ENCODE measurements around the gene FZD7.

The FZD7 gene

DNA sequence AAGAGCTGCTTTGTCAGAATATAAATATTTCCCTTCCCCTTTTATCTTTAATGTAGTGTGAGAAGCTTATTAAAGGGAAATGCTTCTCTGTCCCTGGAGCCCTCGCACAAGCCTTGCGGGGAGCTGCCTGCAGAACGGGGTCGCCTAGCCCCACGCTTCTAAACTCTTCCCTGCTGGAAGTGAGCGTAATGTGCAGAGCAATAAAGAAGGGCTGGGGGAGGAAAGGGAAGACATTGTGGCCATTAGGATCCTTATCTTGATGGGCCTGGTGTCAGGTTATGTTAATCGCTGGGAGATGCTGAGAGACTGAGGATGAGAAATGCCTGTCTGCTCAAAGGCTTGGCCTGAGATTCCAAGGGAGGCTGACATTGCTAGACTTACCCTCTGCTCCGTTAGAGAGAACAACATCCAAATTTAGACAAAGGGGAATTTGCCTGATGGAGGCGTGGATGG lies 18.9 kb upstream of the FZD7 start:
- DNase-seq = no peak

DNA sequence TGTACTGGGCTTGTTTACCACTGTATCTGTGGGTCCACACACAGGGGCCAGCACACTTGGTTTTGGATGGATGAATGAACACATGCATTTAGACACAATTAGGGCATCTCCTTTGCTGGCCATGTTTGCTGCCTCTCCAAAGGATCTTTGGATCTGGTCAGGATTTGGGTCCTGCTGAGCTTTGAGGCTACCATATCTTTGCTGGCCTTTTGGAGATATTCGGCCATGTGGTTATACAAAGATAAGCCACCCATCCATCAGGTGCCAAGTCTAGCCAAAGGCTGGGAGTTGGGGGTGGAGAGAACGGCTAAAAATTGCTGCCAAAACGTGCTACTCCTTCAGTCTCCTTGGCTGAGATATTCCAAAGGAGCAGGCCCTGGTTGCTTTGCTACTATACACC lies 18.2 kb upstream of the FZD7 start:
- no peak for DNase-seq

DNA sequence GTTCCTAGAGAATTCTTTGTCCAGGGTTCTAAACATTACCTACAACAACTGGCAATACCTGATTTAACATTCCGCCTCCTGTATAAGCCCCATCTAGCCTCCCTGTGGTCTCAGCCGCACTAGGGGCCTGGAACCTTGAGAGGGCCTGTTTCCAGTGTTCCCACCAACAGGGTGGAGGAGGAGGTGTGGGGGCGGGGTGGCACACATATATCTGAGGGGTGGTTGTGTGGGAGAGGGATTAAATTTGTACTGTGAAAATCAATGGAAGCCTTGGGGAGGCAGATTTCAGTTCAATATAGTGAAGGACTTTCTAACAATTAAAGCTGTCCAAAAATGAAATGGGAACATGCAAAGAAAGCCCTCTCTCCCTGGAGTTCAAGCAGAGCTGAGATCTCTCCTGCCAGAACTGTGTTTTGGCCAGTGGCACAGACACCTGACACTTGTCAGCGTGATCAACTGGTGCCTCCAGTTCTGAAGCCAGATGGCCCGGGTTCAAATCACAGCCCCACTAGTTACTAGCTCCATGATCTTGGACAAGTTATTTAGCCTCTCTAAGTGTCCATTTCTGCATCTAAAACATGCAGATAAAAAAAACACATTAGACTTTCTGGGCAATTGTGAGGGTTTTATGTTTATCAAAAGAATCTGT lies 17.0 kb upstream of the FZD7 start:
- no peak for DNase-seq

DNA sequence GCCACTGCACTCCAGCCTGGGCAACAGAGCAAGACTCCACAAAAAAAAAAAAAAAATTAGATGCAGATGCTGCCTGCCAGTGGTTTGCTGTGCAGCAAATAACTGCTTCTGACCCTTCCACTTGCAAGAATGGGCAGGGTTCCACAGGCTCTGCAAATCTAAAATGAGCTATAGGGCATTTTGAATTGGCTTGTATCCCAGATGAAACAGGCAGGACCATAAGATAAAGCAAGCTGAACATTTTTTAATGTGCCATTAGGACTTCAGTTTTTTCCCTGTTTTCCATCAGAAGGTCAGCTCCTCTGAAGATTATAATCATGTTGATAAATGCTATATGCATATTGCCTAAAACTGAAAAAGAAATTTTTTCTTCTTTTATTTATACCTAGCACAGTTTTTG lies 15.7 kb upstream of the FZD7 start:
- no peak for DNase-seq

DNA sequence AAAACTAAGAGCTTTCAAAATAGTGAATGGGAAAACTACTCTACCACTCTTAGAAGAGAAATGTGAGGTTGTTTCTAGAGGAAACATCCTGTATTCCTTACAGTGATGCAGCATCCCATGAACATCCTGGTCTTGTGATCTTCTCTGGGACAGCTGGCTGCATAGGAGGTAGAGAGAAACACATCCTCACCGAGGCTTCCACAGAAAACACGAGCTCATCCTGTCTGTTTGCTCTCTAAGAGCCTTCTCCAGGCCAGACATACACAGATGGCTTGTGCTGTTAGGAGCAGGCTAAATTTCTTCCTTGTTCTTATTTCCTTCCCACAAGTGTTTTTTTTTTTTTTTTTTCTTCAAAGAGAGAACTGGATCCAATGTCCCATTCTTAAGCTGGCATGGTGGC lies 14.7 kb upstream of the FZD7 start:
- peak; percentile 86 for DNase-seq

DNA sequence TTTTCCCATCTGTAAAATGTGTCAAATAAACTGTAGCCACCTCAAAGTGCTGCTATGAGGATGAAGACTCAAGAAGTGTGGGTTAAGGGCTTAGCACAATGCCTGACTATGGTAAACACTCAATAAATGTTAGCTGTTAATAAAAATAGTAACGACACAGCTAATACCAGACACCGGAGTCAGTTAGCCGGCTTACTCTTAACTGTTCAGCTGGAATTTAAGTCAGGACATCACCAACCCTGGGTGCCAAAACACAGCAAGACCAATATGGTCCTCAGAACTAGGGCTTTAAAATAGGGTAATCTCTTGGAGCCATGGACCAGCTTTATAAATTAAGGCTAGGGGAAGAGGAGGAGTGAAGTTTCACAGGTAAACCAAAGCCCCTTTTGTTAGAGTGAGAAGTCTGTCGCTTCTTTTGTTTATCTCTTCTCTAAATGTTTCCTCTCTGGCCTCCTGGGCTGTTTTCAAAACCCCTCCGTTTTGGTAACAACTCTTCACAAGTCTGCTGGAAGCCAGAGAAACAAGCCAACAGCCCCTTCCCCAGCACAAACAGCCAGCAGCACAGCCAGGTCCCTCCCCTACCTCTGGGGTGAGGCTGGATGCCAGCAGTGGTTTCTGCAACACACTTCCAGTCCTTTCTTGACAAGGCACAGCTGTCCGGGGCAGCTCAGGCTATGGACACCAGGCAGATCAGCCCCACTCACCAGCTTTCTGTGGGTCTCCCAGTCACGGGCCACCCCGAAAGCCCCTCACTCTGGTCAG lies 13.8 kb upstream of the FZD7 start:
- DNase-seq = no peak

DNA sequence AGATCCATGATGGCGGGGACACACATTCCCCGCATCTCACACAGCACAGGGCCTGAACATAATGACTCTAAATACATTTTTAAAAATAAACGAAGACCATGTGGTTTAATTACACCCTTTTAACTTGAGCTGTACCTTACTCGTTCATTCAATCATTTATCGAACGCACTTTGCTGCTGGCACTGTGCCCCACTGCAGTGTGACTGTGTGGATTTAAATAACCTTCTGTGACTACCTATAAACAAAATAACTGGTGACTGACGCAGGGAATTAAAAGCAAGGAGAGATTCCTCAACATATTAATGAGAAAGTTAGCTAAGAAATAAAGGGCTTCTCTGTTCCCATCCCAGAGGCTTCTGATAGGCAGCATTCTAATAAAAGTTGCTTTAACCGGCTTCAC lies 10.9 kb upstream of the FZD7 start:
- peak; percentile 48 for DNase-seq

DNA sequence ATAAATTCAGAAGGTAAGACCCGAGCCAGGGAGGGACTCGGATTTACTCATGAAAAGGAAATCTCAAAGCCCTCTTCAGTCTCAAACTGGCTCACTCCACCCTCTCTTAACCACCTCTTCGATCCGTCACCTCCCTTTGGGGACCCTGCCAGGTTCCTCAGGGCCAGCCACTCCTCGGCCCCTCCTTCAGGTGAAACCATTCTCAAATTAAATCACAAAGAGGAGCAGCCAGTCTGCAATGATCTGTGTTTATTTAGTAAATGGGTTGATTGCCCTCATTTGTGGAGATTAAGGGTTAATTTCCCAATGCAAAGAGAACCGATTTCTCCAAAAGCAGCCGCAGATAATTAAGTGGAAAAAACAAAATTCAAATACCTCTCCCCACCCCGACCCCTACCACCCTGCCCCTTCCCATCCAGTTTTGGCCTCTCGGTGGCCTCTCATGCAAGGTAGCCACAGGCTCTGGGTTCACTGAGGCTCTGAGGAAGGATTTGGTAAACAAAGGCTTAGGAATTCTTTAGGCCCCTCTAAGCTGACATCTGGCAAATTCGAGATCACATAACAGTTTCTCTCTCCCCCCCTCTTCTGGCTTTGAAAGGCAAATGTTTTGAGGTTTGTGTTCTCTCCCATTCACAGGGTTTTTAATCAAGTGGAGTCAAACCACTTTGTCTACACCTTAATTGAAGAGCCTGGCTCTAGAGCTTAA lies 10.3 kb upstream of the FZD7 start:
- peak; percentile 74 for DNase-seq

DNA sequence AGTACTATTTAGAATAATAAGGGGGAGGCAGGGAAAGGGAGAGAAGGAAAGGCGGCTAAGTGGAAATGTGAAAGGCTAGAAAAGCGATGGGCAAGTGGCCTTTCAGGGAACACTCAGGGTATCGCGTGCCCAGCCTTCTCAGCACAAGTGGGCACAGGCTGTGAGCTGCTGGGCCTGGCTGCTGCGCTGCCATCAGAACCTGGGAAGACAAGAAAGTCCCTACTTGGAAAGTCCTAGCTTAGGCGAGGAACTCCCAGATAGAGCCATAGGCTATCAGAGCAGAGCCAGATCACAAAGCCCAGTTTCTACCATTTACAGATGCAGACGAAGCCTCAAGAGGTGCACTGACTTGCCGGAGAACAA lies 9.8 kb upstream of the FZD7 start:
- no peak for DNase-seq

DNA sequence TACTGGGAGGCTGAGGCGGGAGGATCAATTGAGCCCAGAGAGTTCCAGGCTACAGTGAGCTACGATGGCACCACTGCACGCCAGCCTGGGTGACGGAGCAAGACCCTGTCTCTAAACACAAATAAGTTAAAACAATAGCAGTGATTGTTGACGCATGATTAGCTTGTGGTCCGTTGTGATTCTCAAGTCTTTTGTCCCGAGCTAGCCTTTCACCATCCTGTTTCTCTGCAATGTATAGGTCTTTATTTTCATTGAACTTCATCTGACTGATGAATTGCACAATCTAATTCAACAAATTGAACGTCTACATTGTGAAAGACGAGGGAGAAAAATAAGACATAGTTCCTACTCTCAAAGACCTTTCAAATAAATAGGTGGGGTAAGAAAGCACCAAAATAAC lies 8.8 kb upstream of the FZD7 start:
- no peak for DNase-seq

DNA sequence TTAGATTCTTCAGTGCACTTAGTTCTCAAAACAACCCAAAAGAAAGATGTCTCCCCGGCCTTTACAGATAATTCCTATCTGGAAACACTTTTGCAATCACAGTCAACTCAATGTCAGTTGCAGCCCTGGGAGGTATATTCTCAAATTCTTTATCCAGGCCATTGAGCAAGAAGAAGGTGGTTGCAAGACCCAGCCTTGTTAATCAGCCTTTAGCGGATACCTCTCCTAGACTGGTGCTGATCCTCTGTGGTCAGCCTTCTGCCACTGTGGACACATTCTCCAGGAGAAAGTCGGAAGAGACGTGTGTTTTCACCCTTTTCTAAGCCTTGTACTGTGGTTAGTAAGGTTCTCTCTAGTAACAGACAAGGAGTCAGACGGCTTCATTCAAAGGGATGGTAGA lies 7.8 kb upstream of the FZD7 start:
- DNase-seq = no peak

DNA sequence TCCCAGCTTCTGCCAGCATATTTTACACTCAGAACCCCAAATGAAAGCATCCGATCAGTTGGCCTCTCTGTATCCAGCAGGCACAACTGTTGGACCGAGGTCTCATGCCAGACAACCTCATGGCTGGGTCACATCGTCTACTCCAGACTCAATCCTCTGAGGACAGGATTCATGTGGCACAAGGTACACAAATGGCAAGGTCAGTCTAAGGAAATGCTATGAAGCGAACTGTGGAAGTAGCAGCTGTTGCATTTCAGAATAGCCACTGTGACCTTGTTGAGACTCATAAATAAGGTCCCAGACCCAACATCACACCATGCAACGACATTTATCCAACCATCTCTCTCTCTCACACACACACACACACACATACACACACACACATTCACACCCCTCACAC lies 7.1 kb upstream of the FZD7 start:
- no peak for DNase-seq

DNA sequence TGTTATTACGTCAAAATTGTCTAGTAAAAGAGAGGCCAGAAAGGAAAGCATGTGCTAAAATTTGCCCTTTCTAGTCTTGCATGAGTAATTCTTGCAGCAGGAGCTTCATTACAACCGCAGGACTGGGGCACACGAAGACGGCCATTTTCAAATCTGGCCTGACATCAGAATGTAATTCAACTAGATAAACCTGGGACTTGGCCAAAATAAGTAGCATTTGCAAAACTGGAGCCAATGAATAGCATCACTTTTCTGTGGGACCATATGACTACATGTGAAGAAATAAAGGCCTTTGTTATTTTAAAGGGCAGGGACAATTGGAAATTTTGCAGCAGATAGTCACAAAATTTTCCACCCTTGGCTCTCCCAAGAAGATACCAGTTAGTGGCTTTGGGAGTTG lies 3.0 kb upstream of the FZD7 start:
- no peak for DNase-seq

DNA sequence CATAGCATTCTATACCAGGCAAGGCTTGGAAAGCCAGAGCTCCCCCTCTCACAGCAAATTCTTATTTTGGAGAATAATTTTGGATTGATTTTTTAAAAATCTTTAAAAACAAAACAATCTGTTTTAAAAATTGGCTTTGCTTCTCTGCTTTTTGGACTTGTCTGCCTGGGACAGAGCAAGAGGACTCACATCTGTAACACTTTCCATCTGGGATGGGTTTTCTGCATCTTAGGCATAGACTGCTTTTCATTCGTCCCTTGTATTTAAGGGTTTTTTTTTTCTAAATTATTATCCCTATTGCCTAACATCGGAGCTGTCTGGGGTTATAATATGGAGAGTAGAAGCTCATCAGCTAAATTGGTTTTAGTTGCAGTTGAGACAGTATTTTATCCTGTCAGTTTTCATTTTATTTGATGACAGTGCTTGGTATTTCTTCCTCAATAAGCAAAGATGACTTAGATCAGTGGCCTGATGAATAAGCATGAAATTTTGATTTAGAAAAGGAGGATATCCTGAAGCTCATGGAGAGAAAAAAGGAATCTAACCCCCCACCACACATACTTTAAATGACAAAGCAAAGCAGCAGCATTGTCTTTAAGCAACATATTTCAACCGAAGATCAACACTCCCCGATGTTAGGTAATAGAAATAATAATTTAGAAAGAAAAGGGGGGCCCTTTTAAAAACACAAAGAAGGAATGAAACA lies 2.3 kb upstream of the FZD7 start:
- no peak for DNase-seq

DNA sequence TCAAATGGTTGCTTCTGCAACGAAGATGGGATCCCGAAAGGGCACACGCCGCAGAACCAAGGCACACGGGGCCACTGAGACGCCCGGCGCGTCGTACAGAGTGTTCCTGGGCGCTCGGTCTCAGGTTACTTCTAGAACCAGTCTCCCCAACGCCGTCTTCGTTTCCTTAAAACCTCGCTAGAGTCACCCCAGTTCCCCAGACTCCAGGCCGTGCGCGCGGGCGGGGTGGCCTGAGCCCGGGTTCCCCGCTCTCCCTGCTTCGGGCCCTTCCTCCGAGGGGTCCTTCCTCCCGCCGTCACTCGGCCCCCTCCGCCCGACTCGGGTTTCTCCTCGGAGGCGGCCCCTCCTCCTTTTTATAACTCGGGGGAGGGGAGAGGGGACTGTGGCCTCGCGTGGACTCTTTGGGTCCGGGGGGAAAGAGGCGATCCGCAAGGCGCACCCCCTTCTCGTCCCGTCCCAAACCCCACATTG lies 774 bp upstream of the FZD7 start:
- DNase-seq = peak; percentile 82

DNA sequence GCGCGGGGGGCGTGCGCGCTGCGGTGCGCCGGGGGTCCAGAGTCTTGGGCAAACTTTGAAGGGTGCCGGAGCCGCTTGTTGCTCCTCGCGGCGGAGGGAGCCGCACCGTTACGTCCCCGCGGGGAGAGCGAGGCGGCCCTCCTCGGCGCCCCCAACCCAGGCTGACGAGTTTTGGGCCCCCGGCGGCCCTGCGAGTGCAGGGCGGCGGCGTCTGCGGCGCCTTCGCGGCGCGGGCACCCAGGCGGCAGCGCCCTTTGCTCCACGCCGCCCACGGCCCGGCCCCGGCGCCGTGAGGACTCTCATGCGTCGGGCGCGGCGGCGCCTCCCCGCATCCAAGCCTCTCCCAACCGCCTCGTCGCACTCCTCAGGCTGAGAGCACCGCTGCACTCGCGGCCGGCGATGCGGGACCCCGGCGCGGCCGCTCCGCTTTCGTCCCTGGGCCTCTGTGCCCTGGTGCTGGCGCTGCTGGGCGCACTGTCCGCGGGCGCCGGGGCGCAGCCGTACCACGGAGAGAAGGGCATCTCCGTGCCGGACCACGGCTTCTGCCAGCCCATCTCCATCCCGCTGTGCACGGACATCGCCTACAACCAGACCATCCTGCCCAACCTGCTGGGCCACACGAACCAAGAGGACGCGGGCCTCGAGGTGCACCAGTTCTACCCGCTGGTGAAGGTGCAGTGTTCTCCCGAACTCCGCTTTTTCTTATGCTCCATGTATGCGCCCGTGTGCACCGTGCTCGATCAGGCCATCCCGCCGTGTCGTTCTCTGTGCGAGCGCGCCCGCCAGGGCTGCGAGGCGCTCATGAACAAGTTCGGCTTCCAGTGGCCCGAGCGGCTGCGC lies 814 bp downstream of the FZD7 start:
- peak; percentile 47 for DNase-seq

DNA sequence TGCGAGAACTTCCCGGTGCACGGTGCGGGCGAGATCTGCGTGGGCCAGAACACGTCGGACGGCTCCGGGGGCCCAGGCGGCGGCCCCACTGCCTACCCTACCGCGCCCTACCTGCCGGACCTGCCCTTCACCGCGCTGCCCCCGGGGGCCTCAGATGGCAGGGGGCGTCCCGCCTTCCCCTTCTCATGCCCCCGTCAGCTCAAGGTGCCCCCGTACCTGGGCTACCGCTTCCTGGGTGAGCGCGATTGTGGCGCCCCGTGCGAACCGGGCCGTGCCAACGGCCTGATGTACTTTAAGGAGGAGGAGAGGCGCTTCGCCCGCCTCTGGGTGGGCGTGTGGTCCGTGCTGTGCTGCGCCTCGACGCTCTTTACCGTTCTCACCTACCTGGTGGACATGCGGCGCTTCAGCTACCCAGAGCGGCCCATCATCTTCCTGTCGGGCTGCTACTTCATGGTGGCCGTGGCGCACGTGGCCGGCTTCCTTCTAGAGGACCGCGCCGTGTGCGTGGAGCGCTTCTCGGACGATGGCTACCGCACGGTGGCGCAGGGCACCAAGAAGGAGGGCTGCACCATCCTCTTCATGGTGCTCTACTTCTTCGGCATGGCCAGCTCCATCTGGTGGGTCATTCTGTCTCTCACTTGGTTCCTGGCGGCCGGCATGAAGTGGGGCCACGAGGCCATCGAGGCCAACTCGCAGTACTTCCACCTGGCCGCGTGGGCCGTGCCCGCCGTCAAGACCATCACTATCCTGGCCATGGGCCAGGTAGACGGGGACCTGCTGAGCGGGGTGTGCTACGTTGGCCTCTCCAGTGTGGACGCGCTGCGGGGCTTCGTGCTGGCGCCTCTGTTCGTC lies 1.7 kb downstream of the FZD7 start:
- DNase-seq = peak; percentile 39

DNA sequence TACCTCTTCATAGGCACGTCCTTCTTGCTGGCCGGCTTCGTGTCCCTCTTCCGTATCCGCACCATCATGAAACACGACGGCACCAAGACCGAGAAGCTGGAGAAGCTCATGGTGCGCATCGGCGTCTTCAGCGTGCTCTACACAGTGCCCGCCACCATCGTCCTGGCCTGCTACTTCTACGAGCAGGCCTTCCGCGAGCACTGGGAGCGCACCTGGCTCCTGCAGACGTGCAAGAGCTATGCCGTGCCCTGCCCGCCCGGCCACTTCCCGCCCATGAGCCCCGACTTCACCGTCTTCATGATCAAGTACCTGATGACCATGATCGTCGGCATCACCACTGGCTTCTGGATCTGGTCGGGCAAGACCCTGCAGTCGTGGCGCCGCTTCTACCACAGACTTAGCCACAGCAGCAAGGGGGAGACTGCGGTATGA lies 2.3 kb downstream of the FZD7 start:
- DNase-seq = no peak

DNA sequence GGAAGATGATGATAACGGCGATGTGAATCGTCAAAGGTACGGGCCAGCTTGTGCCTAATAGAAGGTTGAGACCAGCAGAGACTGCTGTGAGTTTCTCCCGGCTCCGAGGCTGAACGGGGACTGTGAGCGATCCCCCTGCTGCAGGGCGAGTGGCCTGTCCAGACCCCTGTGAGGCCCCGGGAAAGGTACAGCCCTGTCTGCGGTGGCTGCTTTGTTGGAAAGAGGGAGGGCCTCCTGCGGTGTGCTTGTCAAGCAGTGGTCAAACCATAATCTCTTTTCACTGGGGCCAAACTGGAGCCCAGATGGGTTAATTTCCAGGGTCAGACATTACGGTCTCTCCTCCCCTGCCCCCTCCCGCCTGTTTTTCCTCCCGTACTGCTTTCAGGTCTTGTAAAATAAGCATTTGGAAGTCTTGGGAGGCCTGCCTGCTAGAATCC lies 3.0 kb downstream of the FZD7 start:
- no peak for DNase-seq

DNA sequence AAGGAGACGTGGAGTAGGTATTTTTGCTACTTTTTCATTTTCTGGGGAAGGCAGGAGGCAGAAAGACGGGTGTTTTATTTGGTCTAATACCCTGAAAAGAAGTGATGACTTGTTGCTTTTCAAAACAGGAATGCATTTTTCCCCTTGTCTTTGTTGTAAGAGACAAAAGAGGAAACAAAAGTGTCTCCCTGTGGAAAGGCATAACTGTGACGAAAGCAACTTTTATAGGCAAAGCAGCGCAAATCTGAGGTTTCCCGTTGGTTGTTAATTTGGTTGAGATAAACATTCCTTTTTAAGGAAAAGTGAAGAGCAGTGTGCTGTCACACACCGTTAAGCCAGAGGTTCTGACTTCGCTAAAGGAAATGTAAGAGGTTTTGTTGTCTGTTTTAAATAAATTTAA lies 3.4 kb downstream of the FZD7 start:
- DNase-seq = no peak

Measured in NCI-H2171 treated with DMSO at 0.1 percent for 48 hours (cell line).